IMR-90 (cell line): Measurements from ENCODE around the gene FLACC1. TPM values are rescaled to one million over a fixed set of nuclear protein-coding genes. Genes with fewer than 3 reads are reported as not detected.

Experiments
- ATAC-seq: fragments of 200-7000 bp; cut with Tn5 transposase; 2 replicates; pipeline ENCODE4 v1.9.1; 2020; ENCODE audit warnings: low read depth, mild to moderate bottlenecking, moderate library complexity
- BruUV-seq: library from RNA; stranded (reverse); fragments of 400-500 nt; replicated peaks from 2 replicates; lab custom pipeline; 2021; lab: Mats Ljungman, UMichigan
- CTCF ChIA-PET: fragments of 300-600 bp; formaldehyde crosslinking; extraction: SDS; loops from one replicate; lab custom pipeline; 2021; ENCODE audit warnings: antibody characterized with exemption; lab: Yijun Ruan, JAX
- POLR2A ChIA-PET: fragments of 300-600 bp; sonication (Branson Sonifier 250); formaldehyde crosslinking; loops from one replicate; lab custom pipeline; 2022; ENCODE audit warnings: antibody characterized with exemption; ENCODE audit not compliant: unreplicated experiment; lab: Charles Lee
- DNase-seq: peaks from one replicate; pipeline ENCODE4 v3.0.0; 2013
- H2AFZ ChIP-seq: replicated peaks from 2 replicates; pipeline ENCODE3; 2013; ENCODE audit warnings: low read length, mild to moderate bottlenecking; ENCODE audit not compliant: poor library complexity
- H2AK5ac ChIP-seq: 2 replicates; pipeline ENCODE4 v1.6.1; 2013; ENCODE audit warnings: low read depth, low read length, inconsistent platforms
- H2AK9ac ChIP-seq: replicated peaks from 2 replicates; pipeline ENCODE3; 2013; ENCODE audit warnings: mild to moderate bottlenecking, low read depth, low read length, moderate library complexity; ENCODE audit not compliant: poor library complexity
- H2BK120ac ChIP-seq: 2 replicates; pipeline ENCODE4 v1.6.1; 2013; ENCODE audit warnings: low read depth, low read length, inconsistent platforms
- H2BK15ac ChIP-seq: 3 replicates; pipeline ENCODE4 v1.6.1; 2013; ENCODE audit warnings: low read depth, low read length, inconsistent platforms
- H2BK20ac ChIP-seq: 2 replicates; pipeline ENCODE4 v1.6.1; 2013; ENCODE audit warnings: low read depth, mild to moderate bottlenecking, inconsistent platforms, low read length, moderate library complexity
- H2BK5ac ChIP-seq: 2 replicates; pipeline ENCODE4 v1.6.1; 2013; ENCODE audit warnings: mild to moderate bottlenecking, low read depth, low read length, inconsistent platforms; ENCODE audit not compliant: poor library complexity, severe bottlenecking
- H3K14ac ChIP-seq: replicated peaks from 2 replicates; pipeline ENCODE4 v1.6.1; 2013; ENCODE audit warnings: low read depth, low read length, inconsistent platforms
- H3K18ac ChIP-seq: 2 replicates; pipeline ENCODE4 v1.6.1; 2013; ENCODE audit warnings: low read depth, low read length, control low read depth
- H3K23ac ChIP-seq: 2 replicates; pipeline ENCODE4 v1.6.1; 2013; ENCODE audit warnings: low read depth, low read length, inconsistent platforms
- H3K27ac ChIP-seq: 2 replicates; pipeline ENCODE4 v1.5.1; 2013; ENCODE audit warnings: mild to moderate bottlenecking, control low read depth, low read length; ENCODE audit not compliant: insufficient read depth
- H3K27me3 ChIP-seq: 2 replicates; pipeline ENCODE4 v1.6.1; 2013; ENCODE audit warnings: low read length; ENCODE audit not compliant: control insufficient read depth, insufficient read depth
- H3K36me3 ChIP-seq: 2 replicates; pipeline ENCODE4 v1.6.1; 2013; ENCODE audit warnings: low read length, mixed read lengths; ENCODE audit not compliant: control insufficient read depth, insufficient read depth
- H3K4ac ChIP-seq: 2 replicates; pipeline ENCODE4 v1.6.1; 2013; ENCODE audit warnings: low read depth, low read length, inconsistent platforms
- H3K4me1 ChIP-seq: 2 replicates; pipeline ENCODE4 v1.6.1; 2013; ENCODE audit warnings: low read length, mixed read lengths; ENCODE audit not compliant: control insufficient read depth, insufficient read depth
- H3K4me2 ChIP-seq: 2 replicates; pipeline ENCODE4 v1.6.1; 2013; ENCODE audit warnings: low read depth, mild to moderate bottlenecking, control low read depth, low read length, moderate library complexity
- H3K4me3 ChIP-seq: 2 replicates; pipeline ENCODE4 v1.5.1; 2013; ENCODE audit warnings: low read depth, mild to moderate bottlenecking, control low read depth, low read length, moderate library complexity; ENCODE audit not compliant: insufficient read depth
- H3K56ac ChIP-seq: 2 replicates; pipeline ENCODE4 v1.6.1; 2013; ENCODE audit warnings: low read length, inconsistent platforms; ENCODE audit not compliant: insufficient read depth; ENCODE audit errors: extremely low read depth
- H3K79me1 ChIP-seq, 2 experiments: 2 replicates each; pipeline ENCODE4 v1.6.1; 2013; ENCODE audit warnings: low read length in 2 of 2, inconsistent platforms in 1 of 2, low read depth in 1 of 2
- H3K9ac ChIP-seq: 2 replicates; pipeline ENCODE4 v1.6.1; 2013; ENCODE audit warnings: low read depth, low read length, control low read depth
- H3K9me1 ChIP-seq: 2 replicates; pipeline ENCODE4 v1.6.1; 2013; ENCODE audit warnings: low read length, inconsistent platforms; ENCODE audit not compliant: insufficient read depth
- H3K9me3 ChIP-seq: 2 replicates; pipeline ENCODE4 v1.6.1; 2013; ENCODE audit warnings: low read length; ENCODE audit not compliant: control insufficient read depth, insufficient read depth
- H4K20me1 ChIP-seq: 2 replicates; pipeline ENCODE4 v1.6.1; 2013; ENCODE audit warnings: low read length, inconsistent platforms; ENCODE audit not compliant: insufficient read depth
- H4K5ac ChIP-seq: 2 replicates; pipeline ENCODE4 v1.6.1; 2013; ENCODE audit warnings: mild to moderate bottlenecking, low read depth, low read length, control low read depth
- H4K8ac ChIP-seq, 2 experiments: 2 replicates each; pipeline ENCODE4 v1.6.1; 2013; ENCODE audit warnings: low read depth in 2 of 2, low read length in 2 of 2, control low read depth in 1 of 2, inconsistent platforms in 1 of 2
- H4K91ac ChIP-seq: 2 replicates; pipeline ENCODE4 v1.6.1; 2013; ENCODE audit warnings: low read depth, low read length, inconsistent platforms; ENCODE audit not compliant: insufficient read depth
- BHLHE40 ChIP-seq: fragments of 150-350 bp; IDR thresholded peaks from 2 replicates; pipeline ENCODE4 v1.6.1; 2016; ENCODE audit warnings: mild to moderate bottlenecking, low read depth, low read length
- CEBPB ChIP-seq: IDR thresholded peaks from 2 replicates; pipeline ENCODE4 v1.6.1; 2012; ENCODE audit warnings: low read depth, low read length, improper control_type of control experiment
- CHD1 ChIP-seq: IDR thresholded peaks from 2 replicates; pipeline ENCODE4 v1.6.1; 2012; ENCODE audit warnings: low read depth, low read length, improper control_type of control experiment
- CTCF ChIP-seq: conservative IDR thresholded peaks from 2 replicates; pipeline ENCODE4 v1.5.1; 2012; ENCODE audit warnings: mild to moderate bottlenecking, low read depth, low read length, improper control_type of control experiment
- ELK1 ChIP-seq: fragments of 150-350 bp; IDR thresholded peaks from 2 replicates; pipeline ENCODE4 v1.6.1; 2016; ENCODE audit warnings: low read depth, mild to moderate bottlenecking, low read length, moderate library complexity, borderline replicate concordance
- FOS ChIP-seq: fragments of 150-350 bp; IDR thresholded peaks from 2 replicates; pipeline ENCODE4 v1.6.1; 2016; ENCODE audit warnings: low read depth, low read length
- MAFK ChIP-seq: IDR thresholded peaks from 2 replicates; pipeline ENCODE4 v1.6.1; 2012; ENCODE audit warnings: low read depth, low read length, improper control_type of control experiment
- MXI1 ChIP-seq: IDR thresholded peaks from 2 replicates; pipeline ENCODE4 v1.6.1; 2012; ENCODE audit warnings: low read depth, mild to moderate bottlenecking, low read length, moderate library complexity, borderline replicate concordance
- NFE2L2 ChIP-seq: fragments of 150-350 bp; IDR thresholded peaks from 2 replicates; pipeline ENCODE4 v1.6.1; 2016; ENCODE audit warnings: low read depth, mild to moderate bottlenecking, low read length
- POLR2A ChIP-seq: IDR thresholded peaks from 2 replicates; pipeline ENCODE4 v1.6.1; 2012; ENCODE audit warnings: mild to moderate bottlenecking, low read depth, low read length
- RCOR1 ChIP-seq: IDR thresholded peaks from 2 replicates; pipeline ENCODE4 v1.6.1; 2012; ENCODE audit warnings: mild to moderate bottlenecking, low read length, improper control_type of control experiment; ENCODE audit not compliant: insufficient replicate concordance
- RFX5 ChIP-seq: IDR thresholded peaks from 2 replicates; pipeline ENCODE4 v1.8.0; 2012; ENCODE audit warnings: low read depth, mild to moderate bottlenecking, low read length, moderate library complexity
- SMC3 ChIP-seq: fragments of 150-350 bp; IDR thresholded peaks from 2 replicates; pipeline ENCODE4 v1.6.1; 2016; ENCODE audit warnings: low read depth, mild to moderate bottlenecking, antibody characterized with exemption, low read length, moderate library complexity
- USF2 ChIP-seq: fragments of 150-350 bp; IDR thresholded peaks from 2 replicates; pipeline ENCODE4 v1.6.1; 2017; ENCODE audit warnings: mild to moderate bottlenecking, antibody characterized with exemption, low read length, low read depth
- WGBS, 2 experiments: methylation state at CpG; one replicate each; pipeline versions ENCODE4 v1.1.5 to v1.1.7; 2013; ENCODE audit warnings: missing lambda C conversion rate in 2 of 2; ENCODE audit not compliant: insufficient read length in 1 of 2; ENCODE audit errors: extremely low coverage in 2 of 2; 5-methylcytosine and 5-hydroxymethylcytosine counted together
- dilution Hi-C: fragments of 300-500 bp; cut with HindIII; formaldehyde crosslinking; loops from one replicate; pipeline ENCODE4 v1.14.3; 2018; ENCODE audit warnings: low sequenced_read_pairs; ENCODE audit not compliant: unreplicated experiment
- in situ Hi-C: fragments of 300-500 bp; cut with MboI; formaldehyde crosslinking; loops from 3 replicates; pipeline ENCODE4 v1.14.3; 2019; ENCODE audit warnings: low sequenced_read_pairs, inconsistent platforms, mixed read lengths
- intact Hi-C: fragments of 100-400 bp; cut with micrococcal nuclease; formaldehyde crosslinking; loops from 2 replicates; pipeline ENCODE4 v1.10.0; 2022
- polyA plus RNA-seq, 3 experiments: library from polyadenylated mRNA; depleted of rRNA; stranded (reverse); fragments of >200 nt; gene quantifications; 2 replicates each; pipeline ENCODE4 v1.2.3, GENCODE V29; 2012; ENCODE audit warnings: low replicate concordance in 1 of 3
- total RNA-seq: library from RNA; depleted of rRNA; stranded (reverse); fragments of >200 nt; gene quantifications from 2 replicates; pipeline ENCODE4 v1.2.3, GENCODE V29; 2012

FLACC1 gene
- total and polyA plus RNA-seq, 2 of the 4 experiments (the other 2 are of a cell fraction) = 0.32 to 0.54 TPM

- H4K91ac ChIP-seq = no peak overlapping the region
- POLR2A ChIA-PET = no interaction called here
- H3K18ac ChIP-seq = no peak overlapping the region
- H3K9me3 ChIP-seq = no peaks in the 10 kb centered on the region
- H3K79me1 ChIP-seq = peaks cover 23 to 24% of the 10 kb centered on the region in 2 experiments
- no peaks in the 10 kb centered on the region for H3K4me1 ChIP-seq
- no peak overlapping the region for H3K14ac ChIP-seq
- H3K27ac ChIP-seq = no peak overlapping the region
- no peak overlapping the region for H2BK15ac ChIP-seq
- no peak overlapping the region for H2BK20ac ChIP-seq
- no peak overlapping the region for H3K56ac ChIP-seq
- H3K36me3 ChIP-seq = peaks cover 21% of the 10 kb centered on the region
- dilution Hi-C loops (no loop called here), in situ Hi-C loops (no loop called here), intact Hi-C loops (no loop called here)
- H3K4me2 ChIP-seq = no peak overlapping the region
- H4K8ac ChIP-seq = no peak overlapping the region
- CTCF ChIA-PET = no interaction called here
- H3K23ac ChIP-seq = no peak overlapping the region
- H3K9ac ChIP-seq = no peak overlapping the region
- no TSS peak for BruUV-seq
- no CpG with 5 or more reads among the region's 2 CpGs for WGBS, 2 experiments
- no peak overlapping the region for H2BK5ac ChIP-seq
- H4K5ac ChIP-seq = no peak overlapping the region
- 0 out of 2 replicates have a peak, but pooled peaks cover under 1% of the 10 kb centered on the region for H3K9me1 ChIP-seq
- no peak overlapping the region for H3K4ac ChIP-seq
- H4K20me1 ChIP-seq = no peaks in the 10 kb centered on the region
- TF ChIP-seq CHD1 (no peak), SMC3 (no peak), RCOR1 (no peak), FOS (no peak), BHLHE40 (no peak), NFE2L2 (no peak), ELK1 (no peak), CEBPB (no peak), USF2 (no peak), CTCF (no peak), POLR2A (no peak), MXI1 (no peak), MAFK (no peak), RFX5 (no peak)
- no peaks in the 10 kb centered on the region for H3K27me3 ChIP-seq
- no peak overlapping the region for H2AK5ac ChIP-seq
- DNase-seq (no peak), ATAC-seq (no peak)
- H3K4me3 ChIP-seq = no peak overlapping the region
- H2BK120ac ChIP-seq = no peak overlapping the region
- no peak overlapping the region for H2AK9ac ChIP-seq
- no peak overlapping the region for H2AFZ ChIP-seq
Observed at GRCh38 chr2:201266629-201267028, 90.5 kb downstream of the FLACC1 start.
